B cell (primary cell): Measurements from ENCODE around the gene HSD17B2. TPM values are rescaled to one million over a fixed set of nuclear protein-coding genes. Genes with fewer than 3 reads are reported as not detected.

Experiments
- ATAC-seq: fragments of 200-7000 bp; cut with Tn5 transposase; one replicate; pipeline ENCODE4 v1.10.0; 2021; ENCODE audit warnings: low read depth, mild to moderate bottlenecking, moderate number of reproducible peaks, moderate library complexity
- CTCF ChIA-PET: fragments of 350-600 bp; sonication (Branson Sonifier 250); formaldehyde crosslinking; loops from one replicate; lab custom pipeline; 2021; ENCODE audit warnings: antibody characterized with exemption, inconsistent platforms; lab: Charles Lee
- POLR2A ChIA-PET: fragments of 350-600 bp; sonication (Branson Sonifier 250); formaldehyde crosslinking; loops from one replicate; lab custom pipeline; 2021; ENCODE audit warnings: antibody characterized with exemption; lab: Charles Lee
- DNase-seq: peaks from one replicate; pipeline ENCODE4 v3.0.0; 2013
- H2AFZ ChIP-seq: 2 replicates; pipeline ENCODE4 v1.6.1; 2012; ENCODE audit warnings: mild to moderate bottlenecking, low read depth, low read length; ENCODE audit not compliant: insufficient read depth, poor library complexity, severe bottlenecking
- H3K27ac ChIP-seq, 2 donors: 1 replicate in 1 of 2; 2 replicates in 1 of 2; pipeline ENCODE4 v1.5.1; 2012 to 2013; ENCODE audit warnings: low read length in 2 of 2, mild to moderate bottlenecking in 2 of 2, moderate library complexity in 1 of 2
- H3K27me3 ChIP-seq, 4 experiments: fragments of 200-600 bp in 1 of 4; sonication (generic) in 1 of 4; replicated peaks in 1 of 4; 1 replicate in 2 of 4; 2 replicates in 2 of 4; pipeline versions ENCODE4 v1.6.1 to v1.7.0; 2013 to 2016; ENCODE audit warnings: low read length in 3 of 4, mild to moderate bottlenecking in 2 of 4, mixed read lengths in 1 of 4, moderate library complexity in 1 of 4; ENCODE audit not compliant: insufficient read depth in 4 of 4, control insufficient read depth in 3 of 4; ENCODE audit errors: control extremely low read depth in 1 of 4
- H3K36me3 ChIP-seq, 2 experiments: replicated peaks in 1 of 2; 1 replicate in 1 of 2; 2 replicates in 1 of 2; pipeline versions ENCODE4 v1.6.1 to v1.7.1; 2013; ENCODE audit warnings: low read length in 1 of 2; ENCODE audit not compliant: insufficient read depth in 2 of 2, control insufficient read depth in 1 of 2; ENCODE audit errors: control extremely low read depth in 1 of 2, extremely low read depth in 1 of 2
- H3K4me1 ChIP-seq, 2 donors: fragments of 200-600 bp in 1 of 2; sonication (generic) in 1 of 2; 1 replicate in 1 of 2; 2 replicates in 1 of 2; pipeline versions ENCODE4 v1.5.1 to v1.6.1; 2013 to 2017; ENCODE audit warnings: low read length in 2 of 2; ENCODE audit not compliant: control insufficient read depth in 2 of 2, insufficient read depth in 2 of 2
- H3K4me2 ChIP-seq: replicated peaks from 2 replicates; pipeline ENCODE3; 2012; ENCODE audit warnings: mild to moderate bottlenecking, low read depth, low read length; ENCODE audit not compliant: poor library complexity, severe bottlenecking
- H3K4me3 ChIP-seq, 5 experiments: fragments of 200-600 bp in 1 of 5; sonication (generic) in 1 of 5; 1 replicate in 3 of 5; 2 replicates in 2 of 5; pipeline versions ENCODE4 v1.5.1 to v1.7.0; 2011 to 2016; ENCODE audit warnings: low read length in 4 of 5, mild to moderate bottlenecking in 4 of 5, low read depth in 2 of 5, control low read depth in 1 of 5, moderate library complexity in 1 of 5; ENCODE audit not compliant: insufficient read depth in 1 of 5; ENCODE audit errors: control extremely low read depth in 1 of 5, extremely low read depth in 1 of 5
- H3K79me2 ChIP-seq: fragments of 200-600 bp; sonication (generic); one replicate; pipeline ENCODE4 v1.6.0; 2016; ENCODE audit warnings: low read length; ENCODE audit not compliant: control insufficient read depth, insufficient read depth
- H3K9ac ChIP-seq: fragments of 200-600 bp; sonication (generic); 2 replicates; pipeline ENCODE4 v1.6.1; 2017; ENCODE audit warnings: mild to moderate bottlenecking, low read length, moderate library complexity
- H3K9me3 ChIP-seq, 3 donors: one replicate each; pipeline versions ENCODE4 v1.6.1 to v1.7.1; 2013; ENCODE audit warnings: low read length in 2 of 3; ENCODE audit not compliant: control insufficient read depth in 2 of 3, insufficient read depth in 1 of 3; ENCODE audit errors: control extremely low read depth in 1 of 3
- H4K20me1 ChIP-seq: 2 replicates; pipeline ENCODE4 v1.6.0; 2012; ENCODE audit warnings: mild to moderate bottlenecking, low read length; ENCODE audit not compliant: insufficient read depth, control insufficient read depth, poor library complexity, severe bottlenecking
- H3K27ac Mint-ChIP-seq: one replicate; pipeline ENCODE4 v1.8.0; 2021; ENCODE audit warnings: mixed read lengths
- H3K27me3 Mint-ChIP-seq: one replicate; pipeline ENCODE4 v1.8.0; 2021; ENCODE audit warnings: mixed read lengths
- H3K4me1 Mint-ChIP-seq: one replicate; pipeline ENCODE4 v1.8.0; 2021; ENCODE audit warnings: mixed read lengths
- H3K4me3 Mint-ChIP-seq: one replicate; pipeline ENCODE4 v1.8.0; 2021; ENCODE audit warnings: mixed read lengths
- H3K9me3 Mint-ChIP-seq: one replicate; pipeline ENCODE4 v1.8.0; 2022; ENCODE audit warnings: mixed read lengths; ENCODE audit not compliant: insufficient read depth
- EZH2 ChIP-seq: IDR thresholded peaks from 2 replicates; pipeline ENCODE4 v1.6.1; 2012; ENCODE audit warnings: borderline replicate concordance, low read depth, mild to moderate bottlenecking, moderate library complexity, low read length; ENCODE audit not compliant: insufficient read depth, poor library complexity, severe bottlenecking
- WGBS: methylation state at CpG from one replicate; pipeline ENCODE4 v1.1.5; 2013; ENCODE audit warnings: missing lambda C conversion rate; ENCODE audit not compliant: insufficient coverage; 5-methylcytosine and 5-hydroxymethylcytosine counted together
- intact Hi-C: fragments of 100-400 bp; cut with micrococcal nuclease; formaldehyde crosslinking; loops from one replicate; pipeline ENCODE4 v1.10.0; 2022
- polyA plus RNA-seq: library from polyadenylated mRNA; depleted of rRNA; stranded (reverse); fragments of >200 nt; gene quantifications from 2 replicates; pipeline ENCODE4 v1.2.3, GENCODE V29; 2012
- total RNA-seq, 2 donors: library from RNA; stranded (reverse); fragments of 120-200 nt in 1 of 2; gene quantifications; 1 replicate in 1 of 2; 2 replicates in 1 of 2; pipeline versions ENCODE4 v1.2.3 to v1.2.4, GENCODE V29; 2013 to 2022
- TF ChIP-seq, protein P1 (sequence below): fragments of 200-600 bp; IDR thresholded peaks from one replicate; pipeline ENCODE4 v1.8.0; 2022; ENCODE audit warnings: antibody characterized with exemption, mild to moderate bottlenecking

HSD17B2 gene
- total and polyA plus RNA-seq, 2 donors (not counting 1 experiment from before 2014, with no cell fraction given), result not detected

DNA sequence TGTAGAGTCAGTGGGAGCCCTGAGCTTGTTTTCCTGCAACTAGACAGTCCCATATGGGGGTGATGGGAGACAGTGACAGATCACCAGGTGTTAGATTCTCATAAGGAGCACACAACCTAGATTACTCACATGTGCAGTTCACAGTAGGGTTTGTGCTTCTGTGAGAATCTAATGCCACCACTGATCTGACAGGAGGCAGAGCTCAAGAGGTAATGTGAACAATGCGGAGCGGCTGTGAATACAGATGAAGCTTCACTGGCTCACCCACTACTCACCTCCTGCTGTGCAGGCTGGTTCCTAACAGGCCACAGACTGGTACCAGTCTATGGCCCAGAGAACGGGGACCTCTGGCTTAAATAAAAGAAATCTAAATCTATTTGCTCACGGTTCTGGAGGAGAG, 10.2 kb upstream of the HSD17B2 start:
- peaks cover 21% of the 10 kb centered on the region for H3K27me3 Mint-ChIP-seq
- ChIA-PET CTCF (no interaction called here), POLR2A (no interaction called here)
- intact Hi-C loops, result no loop called here
- Histone ChIP-seq H3K4me1 (no peaks in the 10 kb centered on the region), H3K27me3 (peaks cover 0 to 15% (median 3%) of the 10 kb centered on the region in 4 experiments), H3K79me2 (no peaks in the 10 kb centered on the region), H3K4me2 (no peak overlapping the region), H4K20me1 (no peaks in the 10 kb centered on the region), H3K36me3 (no peaks in the 10 kb centered on the region), H3K9me3 (peaks cover 0 to 1% (median 0%) of the 10 kb centered on the region in 3 donors), H3K27ac (no peak overlapping the region), H3K4me3 (no peak overlapping the region), H2AFZ (no peak overlapping the region), H3K9ac (no peak overlapping the region)
- H3K27ac Mint-ChIP-seq, result no peak overlapping the region
- no peak overlapping the region for H3K4me3 Mint-ChIP-seq
- no peak for ATAC-seq
- 92% methylated on average over 3 of the region's 4 CpGs for WGBS
- no peaks in the 10 kb centered on the region for H3K9me3 Mint-ChIP-seq
- DNase-seq, result no peak
- no peak for TF ChIP-seq EZH2
- TF ChIP-seq, protein P1, sequence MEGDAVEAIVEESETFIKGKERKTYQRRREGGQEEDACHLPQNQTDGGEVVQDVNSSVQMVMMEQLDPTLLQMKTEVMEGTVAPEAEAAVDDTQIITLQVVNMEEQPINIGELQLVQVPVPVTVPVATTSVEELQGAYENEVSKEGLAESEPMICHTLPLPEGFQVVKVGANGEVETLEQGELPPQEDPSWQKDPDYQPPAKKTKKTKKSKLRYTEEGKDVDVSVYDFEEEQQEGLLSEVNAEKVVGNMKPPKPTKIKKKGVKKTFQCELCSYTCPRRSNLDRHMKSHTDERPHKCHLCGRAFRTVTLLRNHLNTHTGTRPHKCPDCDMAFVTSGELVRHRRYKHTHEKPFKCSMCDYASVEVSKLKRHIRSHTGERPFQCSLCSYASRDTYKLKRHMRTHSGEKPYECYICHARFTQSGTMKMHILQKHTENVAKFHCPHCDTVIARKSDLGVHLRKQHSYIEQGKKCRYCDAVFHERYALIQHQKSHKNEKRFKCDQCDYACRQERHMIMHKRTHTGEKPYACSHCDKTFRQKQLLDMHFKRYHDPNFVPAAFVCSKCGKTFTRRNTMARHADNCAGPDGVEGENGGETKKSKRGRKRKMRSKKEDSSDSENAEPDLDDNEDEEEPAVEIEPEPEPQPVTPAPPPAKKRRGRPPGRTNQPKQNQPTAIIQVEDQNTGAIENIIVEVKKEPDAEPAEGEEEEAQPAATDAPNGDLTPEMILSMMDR, result no peak
- no peaks in the 10 kb centered on the region for H3K4me1 Mint-ChIP-seq

DNA sequence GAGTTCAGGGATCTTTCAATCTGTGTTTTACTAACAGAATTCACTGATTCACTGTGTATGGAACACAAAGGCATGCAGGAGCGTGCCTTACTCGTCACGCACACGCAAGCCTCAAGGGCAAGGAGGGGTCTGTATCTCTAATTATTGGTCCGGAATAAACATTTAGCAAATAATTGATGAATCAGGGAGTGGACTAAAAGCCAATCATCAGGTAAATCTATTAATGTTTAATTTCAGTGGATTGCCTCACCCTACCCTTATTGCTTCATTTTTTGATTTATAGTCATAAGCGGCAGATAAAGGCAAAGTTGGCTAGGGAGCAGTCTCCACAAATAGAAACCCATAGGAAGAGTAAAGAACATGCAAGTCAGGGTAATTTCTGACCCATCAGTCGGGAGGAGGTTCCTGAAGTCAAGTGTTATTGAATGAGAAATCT, 7.4 kb upstream of the HSD17B2 start:
- no peaks in the 10 kb centered on the region for H4K20me1 ChIP-seq
- H3K4me2 ChIP-seq, result no peak overlapping the region
- H3K27me3 Mint-ChIP-seq, result peaks cover 22% of the 10 kb centered on the region
- ChIA-PET CTCF (no interaction called here), POLR2A (no interaction called here)
- ATAC-seq, result no peak
- H3K9me3 Mint-ChIP-seq, result no peaks in the 10 kb centered on the region
- no peak overlapping the region for H3K4me3 ChIP-seq
- no peak for DNase-seq
- H3K27ac Mint-ChIP-seq, result no peak overlapping the region
- no peak overlapping the region for H3K27ac ChIP-seq
- no peaks in the 10 kb centered on the region for H3K79me2 ChIP-seq
- 100% methylated on average over 4 of the region's 7 CpGs for WGBS
- H3K4me1 ChIP-seq, result no peaks in the 10 kb centered on the region
- peaks cover 0 to 1% (median 0%) of the 10 kb centered on the region in 3 donors for H3K9me3 ChIP-seq
- no peak overlapping the region for H2AFZ ChIP-seq
- TF ChIP-seq, protein P1, result no peak
- no peak for TF ChIP-seq EZH2
- H3K27me3 ChIP-seq, result peaks cover 0 to 15% (median 2%) of the 10 kb centered on the region in 4 experiments
- no peaks in the 10 kb centered on the region for H3K4me1 Mint-ChIP-seq
- H3K9ac ChIP-seq, result no peak overlapping the region
- intact Hi-C loops, result no loop called here
- H3K4me3 Mint-ChIP-seq, result no peak overlapping the region
- no peaks in the 10 kb centered on the region for H3K36me3 ChIP-seq
